Measurements from ENCODE around the gene SHC4. TPM values are rescaled to one million over a fixed set of nuclear protein-coding genes. Genes with fewer than 3 reads are reported as not detected.

SHC4 gene
- total RNA-seq, 1 experiment from 2014 or later = 0.26 TPM

DNA sequence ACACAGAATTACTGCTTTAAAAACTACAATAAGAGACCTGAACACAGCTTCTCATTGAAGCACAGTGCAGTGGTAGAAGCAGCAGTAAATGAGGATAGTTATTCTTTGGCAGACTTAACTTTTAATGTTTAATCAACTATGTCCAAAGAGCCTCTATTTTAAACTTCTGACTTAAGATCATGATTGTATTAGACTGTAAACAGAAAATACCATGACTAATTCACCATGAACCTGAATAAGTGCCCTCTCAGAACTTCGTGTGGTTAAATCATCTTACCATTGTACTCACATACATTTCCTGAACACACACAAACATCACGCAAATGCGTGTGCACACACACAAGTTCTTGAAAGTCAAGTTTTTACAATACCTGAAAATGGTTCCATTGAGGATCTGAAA, 166.8 kb downstream of the SHC4 start:
- POLR2A ChIA-PET = interaction anchor here (1.3 kb wide), 1 partner anchor 74 kb away, joined by 4 read pairs; no protein-coding TSS in a partner anchor
- Mint-ChIP-seq H3K4me1 (ENCODE audit: insufficient read depth, unreplicated experiment) (peaks cover 13% of the 10 kb centered on the region), H3K27me3 (ENCODE audit: insufficient read depth, unreplicated experiment) (no peaks in the 10 kb centered on the region), H3K27ac (ENCODE audit: low read depth, unreplicated experiment) (no peak overlapping the region), H3K36me3 (ENCODE audit: insufficient read depth, unreplicated experiment) (peaks cover 20% of the 10 kb centered on the region), H3K9me3 (ENCODE audit: unreplicated experiment) (no peaks in the 10 kb centered on the region), H3K4me3 (ENCODE audit: unreplicated experiment) (no peak overlapping the region)
- CTCF ChIA-PET = interaction anchor here (0.8 to 1.2 kb wide), 3 partner anchors 14 to 445 kb away, joined by 3 to 5 read pairs (median 4); no protein-coding TSS in a partner anchor
- TF ChIP-seq, protein P1, sequence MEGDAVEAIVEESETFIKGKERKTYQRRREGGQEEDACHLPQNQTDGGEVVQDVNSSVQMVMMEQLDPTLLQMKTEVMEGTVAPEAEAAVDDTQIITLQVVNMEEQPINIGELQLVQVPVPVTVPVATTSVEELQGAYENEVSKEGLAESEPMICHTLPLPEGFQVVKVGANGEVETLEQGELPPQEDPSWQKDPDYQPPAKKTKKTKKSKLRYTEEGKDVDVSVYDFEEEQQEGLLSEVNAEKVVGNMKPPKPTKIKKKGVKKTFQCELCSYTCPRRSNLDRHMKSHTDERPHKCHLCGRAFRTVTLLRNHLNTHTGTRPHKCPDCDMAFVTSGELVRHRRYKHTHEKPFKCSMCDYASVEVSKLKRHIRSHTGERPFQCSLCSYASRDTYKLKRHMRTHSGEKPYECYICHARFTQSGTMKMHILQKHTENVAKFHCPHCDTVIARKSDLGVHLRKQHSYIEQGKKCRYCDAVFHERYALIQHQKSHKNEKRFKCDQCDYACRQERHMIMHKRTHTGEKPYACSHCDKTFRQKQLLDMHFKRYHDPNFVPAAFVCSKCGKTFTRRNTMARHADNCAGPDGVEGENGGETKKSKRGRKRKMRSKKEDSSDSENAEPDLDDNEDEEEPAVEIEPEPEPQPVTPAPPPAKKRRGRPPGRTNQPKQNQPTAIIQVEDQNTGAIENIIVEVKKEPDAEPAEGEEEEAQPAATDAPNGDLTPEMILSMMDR (IDR thresholded peaks at IDR 0.05; ENCODE audit: unreplicated experiment) = no peak
- DNase-seq (ENCODE audit: unreplicated experiment) = no peak
- no TSS peak for BruUV-seq (replicated peaks)
- intact Hi-C loops (cut with micrococcal nuclease) = no loop called here

DNA sequence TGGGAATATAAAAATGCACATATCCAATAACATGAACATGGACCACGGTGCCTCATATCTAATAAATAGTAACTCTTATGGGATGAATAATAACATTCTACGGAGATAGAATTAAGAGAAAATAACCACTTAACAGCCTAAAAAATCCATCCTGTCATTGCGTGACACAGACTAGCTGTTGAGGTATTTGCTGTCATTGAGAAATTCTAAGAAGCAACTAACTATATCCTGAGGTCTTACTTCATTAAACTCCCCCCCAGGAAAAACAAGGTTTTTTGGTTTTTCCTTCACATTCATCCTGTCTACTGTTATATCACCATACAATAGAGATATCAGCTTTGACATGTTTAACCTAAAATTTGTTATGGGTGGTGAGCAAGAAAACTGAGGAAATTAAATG, 167.2 kb downstream of the SHC4 start:
- CTCF ChIA-PET = interaction anchor here (0.8 to 1.2 kb wide), 3 partner anchors 14 to 444 kb away, joined by 3 to 5 read pairs (median 4); no protein-coding TSS in a partner anchor
- Mint-ChIP-seq H3K4me3 (ENCODE audit: unreplicated experiment) (no peak overlapping the region), H3K9me3 (ENCODE audit: unreplicated experiment) (no peaks in the 10 kb centered on the region), H3K27me3 (ENCODE audit: insufficient read depth, unreplicated experiment) (no peaks in the 10 kb centered on the region), H3K27ac (ENCODE audit: low read depth, unreplicated experiment) (no peak overlapping the region), H3K4me1 (ENCODE audit: insufficient read depth, unreplicated experiment) (peaks cover 13% of the 10 kb centered on the region), H3K36me3 (ENCODE audit: insufficient read depth, unreplicated experiment) (peaks cover 21% of the 10 kb centered on the region)
- BruUV-seq (replicated peaks) = no TSS peak
- intact Hi-C loops (cut with micrococcal nuclease) = no loop called here
- POLR2A ChIA-PET = interaction anchor here (1.3 kb wide), 1 partner anchor 74 kb away, joined by 4 read pairs; no protein-coding TSS in a partner anchor
- TF ChIP-seq, protein P1 (IDR thresholded peaks at IDR 0.05; ENCODE audit: unreplicated experiment) = no peak
- no peak for DNase-seq (ENCODE audit: unreplicated experiment)

DNA sequence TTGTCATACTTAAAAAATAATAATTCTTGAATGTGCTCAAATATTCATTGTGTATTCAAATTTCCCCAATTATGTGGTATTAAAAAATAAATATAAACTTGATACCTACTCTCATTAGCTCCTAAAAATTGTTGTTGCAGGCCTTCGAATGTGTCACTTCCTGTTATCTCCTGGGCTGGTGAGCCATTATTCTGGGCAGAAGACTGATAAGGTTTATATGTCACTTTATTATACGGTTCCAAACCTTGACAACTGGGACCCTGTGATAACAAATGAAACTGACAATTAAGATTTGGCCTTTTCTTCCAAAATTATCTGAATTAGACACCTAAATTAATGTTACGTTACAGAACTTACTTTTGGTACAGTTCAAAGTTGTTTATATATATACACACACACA, 167.8 kb downstream of the SHC4 start:
- Mint-ChIP-seq H3K4me1 (ENCODE audit: insufficient read depth, unreplicated experiment) (peaks cover 13% of the 10 kb centered on the region), H3K27ac (ENCODE audit: low read depth, unreplicated experiment) (no peak overlapping the region), H3K27me3 (ENCODE audit: insufficient read depth, unreplicated experiment) (no peaks in the 10 kb centered on the region), H3K36me3 (ENCODE audit: insufficient read depth, unreplicated experiment) (peaks cover 21% of the 10 kb centered on the region), H3K9me3 (ENCODE audit: unreplicated experiment) (no peaks in the 10 kb centered on the region), H3K4me3 (ENCODE audit: unreplicated experiment) (no peak overlapping the region)
- ChIA-PET POLR2A (interaction anchor here (1.2 to 1.6 kb wide), 3 partner anchors 15 to 151 kb away, joined by 3 to 4 read pairs (median 4); partner anchors contain the start of genes CEP152 and FBN1), CTCF (interaction anchor here (0.8 to 1.2 kb wide), 2 partner anchors 13 to 444 kb away, joined by 3 to 4 read pairs; no protein-coding TSS in a partner anchor)
- no TSS peak for BruUV-seq (replicated peaks)
- no peak for DNase-seq (ENCODE audit: unreplicated experiment)
- TF ChIP-seq, protein P1 (IDR thresholded peaks at IDR 0.05; ENCODE audit: unreplicated experiment) = no peak
- intact Hi-C loops (cut with micrococcal nuclease) = no loop called here

DNA sequence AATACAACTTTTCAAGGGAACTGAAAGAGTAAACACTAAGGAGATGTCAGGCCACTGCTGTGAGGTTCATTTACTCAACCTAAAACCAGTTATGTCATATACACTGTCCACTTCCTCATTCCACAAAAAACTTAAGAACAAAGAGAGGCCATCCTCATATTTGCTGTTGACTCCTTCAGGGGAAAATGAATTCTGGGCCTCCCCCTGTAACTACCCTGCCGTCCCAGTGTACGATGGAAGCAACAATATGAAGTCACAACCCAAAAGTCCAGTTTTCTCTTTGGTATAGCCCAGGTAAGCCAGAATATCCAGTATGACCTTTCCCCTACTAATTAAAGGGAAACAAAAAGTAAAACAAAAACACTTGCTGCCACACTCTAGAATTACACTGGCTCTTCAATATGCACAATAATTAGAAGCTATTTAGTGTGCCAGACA, 169.0 kb downstream of the SHC4 start:
- H3K36me3 Mint-ChIP-seq (ENCODE audit: insufficient read depth, unreplicated experiment) = peaks cover 27% of the 10 kb centered on the region
- POLR2A ChIA-PET = interaction anchor here (0.5 to 1.6 kb wide), 5 partner anchors 15 to 150 kb away, joined by 3 to 4 read pairs (median 3); partner anchors contain the start of genes CEP152 and FBN1
- intact Hi-C loops (cut with micrococcal nuclease) = no loop called here
- peaks cover 13% of the 10 kb centered on the region for H3K4me1 Mint-ChIP-seq (ENCODE audit: insufficient read depth, unreplicated experiment)
- H3K9me3 Mint-ChIP-seq (ENCODE audit: unreplicated experiment) = no peaks in the 10 kb centered on the region
- H3K27me3 Mint-ChIP-seq (ENCODE audit: insufficient read depth, unreplicated experiment) = no peaks in the 10 kb centered on the region
- DNase-seq (ENCODE audit: unreplicated experiment) = no peak
- TF ChIP-seq, protein P1 (IDR thresholded peaks at IDR 0.05; ENCODE audit: unreplicated experiment) = no peak
- no peak overlapping the region for H3K4me3 Mint-ChIP-seq (ENCODE audit: unreplicated experiment)
- CTCF ChIA-PET = no interaction called here
- no TSS peak for BruUV-seq (replicated peaks)
- H3K27ac Mint-ChIP-seq (ENCODE audit: low read depth, unreplicated experiment) = peak overlapping the region; percentile 43
